ENCODE measurements around the gene DDN. TPM values are rescaled to one million over a fixed set of nuclear protein-coding genes. Genes with fewer than 3 reads are reported as not detected.
A peak's percentile ranks its signal among the peaks of the same experiment; 100 is the strongest.

DDN gene
- polyA plus RNA-seq, 1 experiment: 0.07 TPM

DNA sequence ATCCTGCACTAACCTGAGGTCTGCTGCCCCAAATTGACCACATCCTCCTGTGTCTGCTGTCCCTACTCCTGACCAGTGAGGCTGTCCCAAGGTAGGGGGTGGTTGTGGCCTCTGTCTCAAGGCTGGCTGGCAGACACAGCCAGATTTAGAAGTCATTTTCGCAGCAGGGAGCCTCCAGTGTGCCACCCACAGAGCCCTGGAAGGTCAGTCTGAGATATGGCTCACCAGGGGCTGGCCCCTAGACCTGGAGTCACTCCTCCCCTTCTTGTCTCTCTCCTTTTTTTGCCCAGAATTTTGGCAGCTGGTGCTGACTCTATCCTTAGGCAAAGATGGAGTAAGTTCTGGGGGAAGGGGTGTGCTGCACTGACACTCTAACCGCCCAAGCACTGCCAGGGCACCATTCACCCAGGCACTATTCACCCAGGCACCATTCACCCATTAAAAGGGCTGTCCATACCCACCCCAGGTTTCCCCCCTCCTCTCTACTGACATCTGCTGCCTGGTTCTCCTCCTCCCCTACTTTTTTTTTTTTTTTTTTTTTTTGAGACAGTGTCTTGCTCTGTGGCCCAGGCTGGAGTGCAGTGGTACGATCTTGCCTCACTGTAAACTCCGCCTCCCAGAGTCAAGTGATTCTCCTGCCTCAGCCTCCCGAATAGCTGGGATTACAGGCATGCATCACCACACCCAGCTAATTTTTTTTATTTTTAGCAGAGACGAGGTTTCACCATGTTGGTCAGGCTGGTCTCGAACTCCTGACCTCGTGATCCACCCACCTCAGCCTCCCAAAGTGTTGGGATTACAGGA lies 7.7 kb downstream of the DDN start:
- Histone ChIP-seq H3K36me3 (ENCODE audit: control insufficient read depth, insufficient read depth, low read length) (no peaks in the 10 kb centered on the region), H3K27me3 (ENCODE audit: control insufficient read depth, insufficient read depth, low read length) (peaks cover 16% of the 10 kb centered on the region), H3K4me3 (ENCODE audit: low read depth, low read length) (no peak overlapping the region)
- ChIA-PET POLR2A (interaction anchor here (0.6 to 0.7 kb wide), 2 partner anchors 24 to 1598 kb away, joined by 3 to 12 read pairs; no protein-coding TSS in a partner anchor), CTCF (interaction anchor here (0.9 to 27.0 kb wide), 4 partner anchors 17 to 138 kb away, joined by 3 to 757 read pairs (median 6); partner anchors contain the start of genes WNT1 and WNT10B)
- TF ChIP-seq, protein P1, sequence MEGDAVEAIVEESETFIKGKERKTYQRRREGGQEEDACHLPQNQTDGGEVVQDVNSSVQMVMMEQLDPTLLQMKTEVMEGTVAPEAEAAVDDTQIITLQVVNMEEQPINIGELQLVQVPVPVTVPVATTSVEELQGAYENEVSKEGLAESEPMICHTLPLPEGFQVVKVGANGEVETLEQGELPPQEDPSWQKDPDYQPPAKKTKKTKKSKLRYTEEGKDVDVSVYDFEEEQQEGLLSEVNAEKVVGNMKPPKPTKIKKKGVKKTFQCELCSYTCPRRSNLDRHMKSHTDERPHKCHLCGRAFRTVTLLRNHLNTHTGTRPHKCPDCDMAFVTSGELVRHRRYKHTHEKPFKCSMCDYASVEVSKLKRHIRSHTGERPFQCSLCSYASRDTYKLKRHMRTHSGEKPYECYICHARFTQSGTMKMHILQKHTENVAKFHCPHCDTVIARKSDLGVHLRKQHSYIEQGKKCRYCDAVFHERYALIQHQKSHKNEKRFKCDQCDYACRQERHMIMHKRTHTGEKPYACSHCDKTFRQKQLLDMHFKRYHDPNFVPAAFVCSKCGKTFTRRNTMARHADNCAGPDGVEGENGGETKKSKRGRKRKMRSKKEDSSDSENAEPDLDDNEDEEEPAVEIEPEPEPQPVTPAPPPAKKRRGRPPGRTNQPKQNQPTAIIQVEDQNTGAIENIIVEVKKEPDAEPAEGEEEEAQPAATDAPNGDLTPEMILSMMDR (IDR thresholded peaks at IDR 0.05; ENCODE audit: insufficient read depth, low read depth, low read length): no peak
- DNase-seq (ENCODE audit: low read depth): no peak

DNA sequence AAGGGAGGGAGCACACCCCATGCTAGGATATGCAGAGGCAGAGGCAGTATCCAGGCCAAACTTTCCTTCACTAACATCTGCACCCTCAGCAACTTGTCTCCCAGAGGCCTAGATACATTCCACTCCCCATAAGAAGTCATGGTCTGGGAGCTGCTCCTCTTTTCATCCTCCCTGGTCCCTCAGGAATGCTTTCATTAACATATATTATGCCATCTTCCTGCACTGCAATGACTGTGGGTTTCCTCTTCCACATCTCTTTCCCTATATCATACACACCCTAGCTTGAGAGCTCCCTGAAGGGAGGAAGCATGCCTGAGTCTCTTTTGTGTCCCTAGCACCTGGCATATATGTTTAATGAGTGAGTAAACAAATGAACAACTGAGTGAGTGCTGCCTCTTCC lies 8.6 kb downstream of the DDN start:
- no peak for DNase-seq (ENCODE audit: low read depth)
- no peak overlapping the region for H3K4me3 ChIP-seq (ENCODE audit: low read depth, low read length)
- TF ChIP-seq, protein P1 (IDR thresholded peaks at IDR 0.05; ENCODE audit: insufficient read depth, low read depth, low read length): no peak
- no peaks in the 10 kb centered on the region for H3K36me3 ChIP-seq (ENCODE audit: control insufficient read depth, insufficient read depth, low read length)
- CTCF ChIA-PET: interaction anchor here (0.6 to 27.0 kb wide), 6 partner anchors 16 to 137 kb away, joined by 3 to 757 read pairs (median 4); partner anchors contain the start of genes ARF3, WNT1 and WNT10B
- POLR2A ChIA-PET: interaction anchor here (0.5 kb wide), 1 partner anchor 16 kb away, joined by 3 read pairs; no protein-coding TSS in a partner anchor
- peaks cover 22% of the 10 kb centered on the region for H3K27me3 ChIP-seq (ENCODE audit: control insufficient read depth, insufficient read depth, low read length)

DNA sequence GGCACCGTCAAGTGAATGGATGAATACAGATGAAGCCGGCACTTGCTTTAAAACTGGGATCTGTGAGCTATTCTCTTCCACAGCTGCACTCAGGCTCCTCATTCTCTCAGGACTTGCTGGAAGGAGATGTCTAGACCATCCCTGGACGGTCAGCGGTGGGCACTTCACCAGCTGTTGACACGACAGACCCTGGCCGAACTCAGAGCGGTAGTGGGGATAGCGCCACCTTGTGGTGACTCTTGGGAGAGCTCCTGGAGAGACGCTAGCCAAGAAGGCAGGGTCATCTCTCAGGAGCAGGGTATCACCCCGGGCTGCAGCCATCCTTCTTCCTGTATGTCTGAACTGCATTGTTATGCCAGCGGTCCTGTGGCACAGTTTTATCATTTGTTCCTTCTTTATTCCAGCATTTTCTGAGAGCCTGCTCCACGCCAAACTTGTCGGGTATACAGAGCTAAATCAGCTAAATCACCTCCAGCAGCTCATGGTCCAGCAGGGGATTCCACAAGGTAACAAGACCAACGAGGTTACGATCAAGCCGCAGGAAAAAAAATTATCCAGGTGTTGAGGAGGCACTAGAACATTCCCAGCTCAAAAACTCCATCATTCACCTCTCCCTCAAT lies 11.0 kb downstream of the DDN start:
- CTCF ChIA-PET: interaction anchor here (0.6 to 30.1 kb wide), 34 partner anchors 6 to 239 kb away, joined by 3 to 757 read pairs (median 4); partner anchors contain the start of genes ARF3, DDN, DDX23 and RND1
- H3K36me3 ChIP-seq (ENCODE audit: control insufficient read depth, insufficient read depth, low read length): no peaks in the 10 kb centered on the region
- peaks cover 37% of the 10 kb centered on the region for H3K27me3 ChIP-seq (ENCODE audit: control insufficient read depth, insufficient read depth, low read length)
- no peak for DNase-seq (ENCODE audit: low read depth)
- H3K4me3 ChIP-seq (ENCODE audit: low read depth, low read length): no peak overlapping the region
- POLR2A ChIA-PET: interaction anchor here (0.5 kb wide), 1 partner anchor 17 kb away, joined by 9 read pairs; the partner anchor contains the start of gene WNT10B
- TF ChIP-seq, protein P1 (IDR thresholded peaks at IDR 0.05; ENCODE audit: insufficient read depth, low read depth, low read length): peak; percentile 90

DNA sequence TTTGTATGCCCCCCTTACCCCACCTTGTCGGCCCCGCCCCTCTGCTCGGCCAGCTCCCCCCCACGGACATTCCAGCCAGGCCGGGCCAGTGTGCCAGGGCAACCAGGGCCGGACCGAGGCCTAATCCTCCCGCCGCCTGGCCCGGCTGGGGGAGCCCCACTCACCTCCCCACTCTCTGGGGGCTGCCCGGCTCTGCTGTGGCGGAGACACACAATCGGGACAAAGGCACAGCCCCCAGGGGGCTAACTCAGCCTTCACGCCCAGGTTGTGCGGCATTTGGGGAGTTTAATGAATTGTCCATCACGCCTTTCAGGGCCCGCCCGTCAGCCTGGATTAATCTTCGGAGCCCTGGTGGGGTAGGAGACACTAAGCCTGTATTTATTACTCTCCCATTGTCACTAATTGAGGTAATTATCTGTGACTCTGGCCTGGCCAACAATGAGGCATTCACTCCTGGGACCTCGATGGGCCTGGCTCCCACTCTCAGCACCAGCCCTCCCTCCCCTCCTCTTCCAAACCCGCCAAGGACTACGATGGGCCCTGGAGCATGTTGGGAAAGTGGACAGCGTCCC lies 12.4 kb downstream of the DDN start:
- Histone ChIP-seq H3K27me3 (ENCODE audit: control insufficient read depth, insufficient read depth, low read length) (peaks cover 47% of the 10 kb centered on the region), H3K36me3 (ENCODE audit: control insufficient read depth, insufficient read depth, low read length) (no peaks in the 10 kb centered on the region), H3K4me3 (ENCODE audit: low read depth, low read length) (no peak overlapping the region)
- no peak for DNase-seq (ENCODE audit: low read depth)
- ChIA-PET POLR2A (no interaction called here), CTCF (interaction anchor here (2.2 to 30.1 kb wide), 4 partner anchors 7 to 133 kb away, joined by 16 to 757 read pairs (median 394); partner anchors contain the start of genes DDN, DDX23, WNT1 and WNT10B)
- TF ChIP-seq, protein P1 (IDR thresholded peaks at IDR 0.05; ENCODE audit: insufficient read depth, low read depth, low read length): no peak
